ENCODE results near the gene PIGBOS1.
"Not testable (repeated sequence)": the region's sequence is repeated elsewhere in the genome, so short reads cannot be mapped to it uniquely, and the experiment has no call there.

PIGBOS1 gene

GRCh38 chr15:55290528-55291057 lies 28.3 kb downstream of the PIGBOS1 start:
- peak; percentile 80 for DNase-seq

- peak; percentile 67 for DNase-seq
Measured at GRCh38 chr15:55289746-55290527, 29.0 kb downstream of the PIGBOS1 start, which contains the start of gene RAB27A. RAB27A (minus strand) TSS chr15:55289813; CDS start chr15:55234934, 54,879 bp downstream.

- DNase-seq, result peak; percentile 21
Measured at GRCh38 chr15:55289011-55289745, 29.7 kb downstream of the PIGBOS1 start.

- no peak for DNase-seq
Measured at GRCh38 chr15:55288006-55288717, 30.8 kb downstream of the PIGBOS1 start.

- not testable (repeated sequence) for DNase-seq
Measured at GRCh38 chr15:55286442-55287189, 32.3 kb downstream of the PIGBOS1 start.

DNA sequence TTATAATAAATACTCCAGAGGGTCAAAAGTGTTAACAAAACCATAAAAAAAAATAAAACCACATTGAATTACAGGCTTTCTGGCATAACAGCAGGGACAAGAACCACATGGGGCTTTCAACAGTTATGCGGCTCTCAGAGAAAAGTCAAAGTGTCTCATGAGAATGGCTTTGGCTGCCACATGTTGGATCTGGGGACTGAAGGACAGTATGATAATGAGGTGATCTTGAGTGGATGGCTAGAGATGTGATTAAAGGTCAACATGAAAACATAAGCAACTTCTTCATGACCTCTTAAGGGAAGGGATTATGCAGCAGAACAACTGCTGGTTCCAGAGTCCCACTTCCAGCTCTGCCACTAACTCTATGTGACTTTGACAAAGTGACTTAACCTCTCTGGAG lies 34.5 kb downstream of the PIGBOS1 start:
- no peak for DNase-seq

GRCh38 chr15:55283379-55284147 lies 35.4 kb downstream of the PIGBOS1 start:
- DNase-seq, result no peak

DNA sequence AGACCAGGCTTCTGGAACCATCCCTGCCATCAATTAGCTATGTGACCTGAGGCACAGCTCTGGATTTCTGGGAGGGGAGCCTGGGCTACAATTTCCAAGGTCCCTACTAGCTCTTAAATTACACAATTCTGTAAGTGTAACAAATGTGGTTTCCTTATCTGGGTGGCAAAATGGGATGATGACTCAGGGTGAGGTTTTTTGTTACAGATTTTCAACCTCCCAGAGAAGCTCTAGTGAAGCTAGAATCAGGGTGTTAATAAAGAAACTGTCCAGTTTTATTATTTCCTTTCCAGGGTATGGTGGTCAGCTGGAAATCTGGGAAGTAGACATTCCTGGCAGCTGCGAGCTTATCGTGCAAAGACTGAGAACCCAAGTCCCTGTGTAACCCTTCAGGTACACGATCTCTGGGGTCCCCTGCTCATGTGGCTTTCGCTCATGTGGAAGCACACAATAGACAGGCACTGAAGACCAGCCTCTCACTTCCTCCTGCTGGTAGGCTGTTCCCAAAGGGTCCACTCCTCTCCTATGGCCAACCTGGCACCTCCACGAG lies 36.6 kb downstream of the PIGBOS1 start:
- no peak for DNase-seq

DNA sequence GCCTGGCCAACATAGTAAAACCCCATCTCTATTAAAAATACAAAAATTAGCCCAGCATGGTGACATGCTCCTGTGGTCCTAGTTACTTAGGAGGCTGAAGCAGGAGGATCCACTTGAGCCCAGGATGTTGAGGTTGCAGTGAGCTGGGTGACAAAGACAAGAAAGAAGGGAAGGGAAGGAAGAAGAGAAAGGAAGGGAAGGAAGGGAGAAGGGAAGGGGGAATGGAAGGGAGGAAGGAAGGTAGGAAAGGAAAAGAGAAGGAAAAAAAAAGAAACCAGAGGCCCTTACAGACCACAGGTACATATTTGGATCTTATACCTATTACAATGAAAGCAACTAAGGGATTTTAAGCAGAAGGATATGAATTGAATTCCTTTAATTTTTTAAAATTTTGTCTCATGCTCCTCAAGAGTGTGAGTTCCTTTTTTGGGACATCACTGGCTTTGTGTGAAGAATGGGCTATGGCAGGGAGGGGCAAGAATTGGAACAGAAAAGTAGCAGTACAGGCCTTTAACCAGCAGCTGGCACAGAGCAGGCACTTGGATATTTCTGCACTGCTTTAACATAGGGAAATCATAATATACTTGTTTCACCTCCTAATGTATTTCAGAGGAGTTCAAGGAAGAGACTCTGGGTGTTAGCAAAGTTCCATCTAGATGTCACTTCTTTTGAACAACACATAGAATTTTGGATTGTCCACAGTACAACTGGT lies 37.2 kb downstream of the PIGBOS1 start:
- DNase-seq, result no peak

GRCh38 chr15:55280589-55280988 lies 38.3 kb downstream of the PIGBOS1 start:
- peak; percentile 12 for DNase-seq

GRCh38 chr15:55279746-55280351 lies 39.1 kb downstream of the PIGBOS1 start:
- peak; percentile 52 for DNase-seq

GRCh38 chr15:55279100-55279745 lies 39.7 kb downstream of the PIGBOS1 start:
- DNase-seq, result no peak

GRCh38 chr15:55277715-55278114 lies 41.2 kb downstream of the PIGBOS1 start:
- no peak for DNase-seq

DNA sequence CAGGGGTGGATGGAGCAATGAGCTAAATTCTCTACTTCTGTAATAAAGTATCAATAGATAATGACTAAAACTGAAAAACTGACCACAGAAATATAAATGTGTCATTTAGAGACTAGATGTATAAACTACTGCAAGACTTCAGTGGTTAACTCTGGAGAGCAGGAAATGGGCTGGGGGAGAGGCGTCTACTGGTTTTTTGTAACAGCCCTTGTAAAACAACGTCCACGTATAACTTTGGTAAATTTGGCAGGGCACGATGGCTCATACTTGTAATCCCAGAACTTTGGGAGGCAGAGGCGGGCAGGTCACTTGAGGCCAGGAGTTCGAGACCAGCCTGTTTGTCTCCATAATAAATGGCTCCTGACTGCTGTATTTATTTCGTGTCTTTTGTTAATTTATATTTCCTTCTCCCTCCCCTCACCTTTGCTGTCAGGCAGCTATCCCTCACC lies 41.8 kb downstream of the PIGBOS1 start:
- peak; percentile 45 for DNase-seq

DNA sequence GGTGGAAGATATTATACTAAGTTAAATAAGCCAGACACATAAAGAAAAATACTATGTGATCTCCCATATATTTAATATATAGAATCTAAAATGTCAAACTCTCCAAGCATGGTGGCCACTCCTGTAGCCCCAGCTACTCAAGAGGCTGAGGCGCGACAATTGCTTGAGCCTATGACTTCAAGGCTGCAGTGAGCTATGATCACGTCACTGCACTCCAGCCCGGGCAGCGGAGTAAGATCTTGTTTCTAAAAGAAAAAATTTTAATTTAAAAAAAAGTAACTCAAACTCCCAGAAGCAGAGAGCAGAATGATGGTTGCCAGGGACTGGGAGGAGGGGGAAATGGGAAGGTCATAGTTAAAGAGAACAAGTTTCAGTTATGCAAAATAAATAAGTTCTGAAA lies 42.6 kb downstream of the PIGBOS1 start:
- no peak for DNase-seq

- DNase-seq, result no peak
Measured at GRCh38 chr15:55270291-55270690, 48.6 kb downstream of the PIGBOS1 start.

DNA sequence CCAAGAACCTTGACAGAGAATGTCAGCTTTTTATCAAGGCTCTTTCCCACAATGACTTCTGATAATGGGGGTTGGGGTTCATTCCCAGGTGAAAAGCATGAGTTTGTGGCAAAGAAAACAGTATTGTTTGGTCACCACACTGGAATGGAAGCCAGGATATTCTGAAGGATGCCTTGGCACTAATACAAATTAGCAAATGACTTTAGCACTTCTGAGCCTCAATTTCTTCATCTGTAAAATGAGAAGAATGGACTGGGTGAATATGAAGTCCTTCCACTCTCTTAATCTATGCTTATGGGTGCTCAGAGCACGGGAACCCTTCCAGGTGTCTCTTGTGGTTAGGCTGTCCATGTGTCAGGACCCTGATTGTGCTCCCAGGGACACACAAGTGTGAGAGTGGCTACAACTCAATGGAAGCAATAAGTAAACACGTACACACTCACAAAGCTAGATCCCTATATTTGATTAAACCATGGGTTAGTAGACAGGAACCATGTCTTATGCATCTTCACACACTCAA lies 50.7 kb downstream of the PIGBOS1 start:
- no peak for DNase-seq

GRCh38 chr15:55267401-55268175 lies 51.3 kb downstream of the PIGBOS1 start:
- peak; percentile 69 for DNase-seq
